Measurements from ENCODE around the gene AOPEP.

AOPEP gene

DNA sequence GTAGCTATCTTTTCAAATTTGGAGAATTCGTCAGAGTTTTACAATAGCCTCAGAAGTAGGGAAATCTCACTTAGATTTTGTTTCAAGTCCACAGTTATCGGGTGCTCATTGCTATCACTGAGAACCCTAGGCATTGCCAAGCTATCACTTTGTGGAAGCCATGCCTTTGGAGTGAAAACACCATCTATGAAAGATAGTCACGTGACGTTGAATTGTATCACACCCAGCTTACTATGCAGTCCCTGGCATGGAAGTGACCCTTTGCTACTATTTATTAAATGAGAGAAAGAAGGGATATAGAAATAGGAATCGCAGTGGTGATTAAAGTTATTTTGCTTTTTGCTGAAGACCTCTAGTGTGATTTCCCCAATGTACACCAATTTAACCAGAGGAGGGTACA is 97.2 kb downstream of the AOPEP start:
- DNase-seq = no peak
- in situ Hi-C loops (cut with HindIII; ENCODE audit: low pct_ligation_motif_present, low sequenced_read_pairs) = no loop called here

DNA sequence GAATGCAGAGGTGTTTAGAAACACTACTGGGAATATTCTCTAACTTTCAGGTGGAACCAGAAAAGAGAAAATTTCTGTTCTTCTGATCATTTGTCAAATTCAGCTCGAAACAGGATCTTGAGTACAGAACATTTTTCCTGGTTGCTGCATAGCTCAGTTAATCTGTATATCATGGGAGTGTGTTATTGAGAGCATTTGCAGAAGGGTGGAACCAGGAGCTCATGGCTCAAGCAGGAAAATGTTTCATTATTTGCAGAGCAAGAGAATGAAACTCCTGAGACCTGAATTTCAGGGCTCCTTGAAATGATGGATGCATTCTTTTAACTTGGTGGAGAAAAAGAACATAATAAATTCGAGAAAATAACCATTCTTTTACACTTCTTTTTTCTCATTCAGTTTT is 97.9 kb downstream of the AOPEP start:
- no peak overlapping the region for H3K4me3 ChIP-seq (ENCODE audit: low read depth, low read length)
- TF ChIP-seq, protein P1, sequence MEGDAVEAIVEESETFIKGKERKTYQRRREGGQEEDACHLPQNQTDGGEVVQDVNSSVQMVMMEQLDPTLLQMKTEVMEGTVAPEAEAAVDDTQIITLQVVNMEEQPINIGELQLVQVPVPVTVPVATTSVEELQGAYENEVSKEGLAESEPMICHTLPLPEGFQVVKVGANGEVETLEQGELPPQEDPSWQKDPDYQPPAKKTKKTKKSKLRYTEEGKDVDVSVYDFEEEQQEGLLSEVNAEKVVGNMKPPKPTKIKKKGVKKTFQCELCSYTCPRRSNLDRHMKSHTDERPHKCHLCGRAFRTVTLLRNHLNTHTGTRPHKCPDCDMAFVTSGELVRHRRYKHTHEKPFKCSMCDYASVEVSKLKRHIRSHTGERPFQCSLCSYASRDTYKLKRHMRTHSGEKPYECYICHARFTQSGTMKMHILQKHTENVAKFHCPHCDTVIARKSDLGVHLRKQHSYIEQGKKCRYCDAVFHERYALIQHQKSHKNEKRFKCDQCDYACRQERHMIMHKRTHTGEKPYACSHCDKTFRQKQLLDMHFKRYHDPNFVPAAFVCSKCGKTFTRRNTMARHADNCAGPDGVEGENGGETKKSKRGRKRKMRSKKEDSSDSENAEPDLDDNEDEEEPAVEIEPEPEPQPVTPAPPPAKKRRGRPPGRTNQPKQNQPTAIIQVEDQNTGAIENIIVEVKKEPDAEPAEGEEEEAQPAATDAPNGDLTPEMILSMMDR (IDR thresholded peaks at IDR 0.05; ENCODE audit: low read depth, low read length, missing control alignments) = no peak
- H3K27me3 ChIP-seq (replicated peaks) = no peaks in the 10 kb centered on the region
- in situ Hi-C loops (cut with HindIII; ENCODE audit: low pct_ligation_motif_present, low sequenced_read_pairs) = no loop called here
- no peak for DNase-seq
- no peaks in the 10 kb centered on the region for H3K36me3 ChIP-seq (replicated peaks)
- no peak overlapping the region for H3K27ac ChIP-seq

More for the DNA sequence above, 97.2 kb downstream of the AOPEP start:
- TF ChIP-seq, protein P1 (IDR thresholded peaks at IDR 0.05; ENCODE audit: low read depth, low read length, missing control alignments) = no peak
- no peaks in the 10 kb centered on the region for H3K27me3 ChIP-seq (replicated peaks)
- H3K27ac ChIP-seq = no peak overlapping the region
- no peak overlapping the region for H3K4me3 ChIP-seq (ENCODE audit: low read depth, low read length)
- H3K36me3 ChIP-seq (replicated peaks) = no peaks in the 10 kb centered on the region

DNA sequence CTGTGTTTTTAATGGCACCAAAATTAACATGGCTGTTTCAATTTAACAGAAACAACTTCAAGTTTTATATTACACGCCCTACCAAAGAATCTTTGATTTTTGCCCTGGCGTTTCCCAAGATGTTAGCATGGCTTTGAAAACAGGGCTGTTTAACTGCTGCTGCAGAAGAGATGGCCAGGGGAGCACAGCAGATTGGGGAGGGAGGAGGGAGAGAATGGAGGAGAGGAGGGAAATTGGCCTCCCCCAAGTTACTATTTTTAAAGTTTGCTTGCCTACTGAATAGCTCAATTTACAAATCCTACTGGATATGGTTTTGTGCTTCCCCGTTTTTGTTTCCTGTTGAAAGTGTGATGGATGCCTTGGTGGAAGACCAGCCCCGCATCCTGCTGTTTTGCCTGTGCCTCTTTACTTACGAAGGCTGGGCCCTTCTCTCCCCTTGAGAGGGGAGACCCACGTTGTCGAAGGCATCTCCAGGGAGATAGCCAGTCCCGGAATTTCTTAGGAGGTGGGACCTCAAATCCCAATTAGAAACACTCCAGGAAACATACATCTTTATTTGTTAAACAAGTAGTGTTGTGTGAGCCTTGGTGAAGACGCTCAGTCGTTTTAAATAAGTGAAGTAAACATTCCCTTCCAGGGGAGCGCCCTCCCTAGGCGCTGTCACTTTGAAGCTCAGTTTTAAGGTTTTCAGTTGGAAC is 98.6 kb downstream of the AOPEP start:
- no peaks in the 10 kb centered on the region for H3K27me3 ChIP-seq (replicated peaks)
- H3K27ac ChIP-seq = no peak overlapping the region
- DNase-seq = no peak
- in situ Hi-C loops (cut with HindIII; ENCODE audit: low pct_ligation_motif_present, low sequenced_read_pairs) = no loop called here
- no peak overlapping the region for H3K4me3 ChIP-seq (ENCODE audit: low read depth, low read length)
- TF ChIP-seq, protein P1 (IDR thresholded peaks at IDR 0.05; ENCODE audit: low read depth, low read length, missing control alignments) = no peak
- no peaks in the 10 kb centered on the region for H3K36me3 ChIP-seq (replicated peaks)

- no peaks in the 10 kb centered on the region for H3K27me3 ChIP-seq (replicated peaks)
- in situ Hi-C loops (cut with HindIII; ENCODE audit: low pct_ligation_motif_present, low sequenced_read_pairs) = no loop called here
- H3K36me3 ChIP-seq (replicated peaks) = no peaks in the 10 kb centered on the region
- TF ChIP-seq, protein P1 (IDR thresholded peaks at IDR 0.05; ENCODE audit: low read depth, low read length, missing control alignments) = no peak
- H3K4me3 ChIP-seq (ENCODE audit: low read depth, low read length) = no peak overlapping the region
- no peak overlapping the region for H3K27ac ChIP-seq
- no peak for DNase-seq
Observed at GRCh38 chr9:94825611-94825958, 99.1 kb downstream of the AOPEP start.

DNA sequence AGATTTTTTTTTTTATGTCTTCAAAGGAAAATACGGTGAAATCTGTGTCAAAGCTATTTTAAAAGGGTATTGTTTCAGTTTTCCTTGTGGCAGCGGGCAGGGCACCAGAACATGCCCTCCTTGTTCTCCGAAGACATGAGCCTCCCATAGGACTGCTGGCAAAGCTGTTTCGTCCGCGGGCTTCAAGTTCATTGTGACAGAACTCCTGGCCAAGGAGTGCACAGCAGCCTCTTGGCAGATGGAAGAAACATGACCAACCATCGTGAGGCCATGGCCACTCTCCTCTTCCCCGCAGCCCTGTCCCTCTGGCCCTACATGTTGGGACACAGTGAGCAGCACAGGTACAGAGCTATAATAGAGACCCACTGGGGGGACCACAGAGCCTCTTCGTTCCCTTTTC is 99.5 kb downstream of the AOPEP start:
- no peak overlapping the region for H3K4me3 ChIP-seq (ENCODE audit: low read depth, low read length)
- no peaks in the 10 kb centered on the region for H3K36me3 ChIP-seq (replicated peaks)
- DNase-seq = no peak
- no peaks in the 10 kb centered on the region for H3K27me3 ChIP-seq (replicated peaks)
- H3K27ac ChIP-seq = no peak overlapping the region
- in situ Hi-C loops (cut with HindIII; ENCODE audit: low pct_ligation_motif_present, low sequenced_read_pairs) = no loop called here
- TF ChIP-seq, protein P1 (IDR thresholded peaks at IDR 0.05; ENCODE audit: low read depth, low read length, missing control alignments) = no peak

Measured in brain microvascular endothelial cell (primary cell).